HepG2 (cell line): ENCODE results near the gene DYNC2I2. TPM values are rescaled to one million over a fixed set of nuclear protein-coding genes. Genes with fewer than 3 reads are reported as not detected.

ENCODE experiments used
- ATAC-seq: fragments of 200-7000 bp; cut with Tn5 transposase; 3 replicates; pipeline ENCODE4 v1.9.1; 2020; ENCODE audit warnings: mild to moderate bottlenecking, moderate library complexity
- BruUV-seq: library from RNA; stranded (reverse); fragments of 400-500 nt; replicated peaks from 2 replicates; lab custom pipeline; 2021; lab: Mats Ljungman, UMichigan
- CTCF ChIA-PET: fragments of 300-600 bp; formaldehyde crosslinking; extraction: SDS; loops from one replicate; lab custom pipeline; 2021; ENCODE audit warnings: low total read pairs, inconsistent platforms, low intra/inter-chr PET ratio; lab: Yijun Ruan, JAX
- POLR2A ChIA-PET: fragments of 350-600 bp; sonication (Branson Sonifier 250); formaldehyde crosslinking; loops from one replicate; lab custom pipeline; 2020; ENCODE audit warnings: antibody characterized with exemption, inconsistent platforms; lab: Yijun Ruan, JAX
- DNase-seq: peaks from one replicate; pipeline ENCODE4 v3.0.0-alpha.2; 2015; ENCODE audit warnings: low spot score
- FAIRE-seq: peaks from 3 replicates; lab custom pipeline; 2011; peaks lifted over from hg19 to GRCh38; lab: Jason Lieb, UNC
- H2AFZ ChIP-seq: one replicate; pipeline ENCODE4 v1.6.1; 2011; ENCODE audit warnings: low read length, inconsistent platforms
- H3K27ac ChIP-seq: fragments of 300-600 bp; 3 replicates; pipeline ENCODE4 v1.8.0; 2011; ENCODE audit warnings: mixed run types, mild to moderate bottlenecking, mixed read lengths, low read length, inconsistent platforms; ENCODE audit not compliant: insufficient read depth; ENCODE audit errors: extremely low read length
- H3K27me3 ChIP-seq, 2 experiments: fragments of 200-600 bp in 1 of 2; 2 replicates in 1 of 2; 3 replicates in 1 of 2; pipeline versions ENCODE4 v1.6.0 to v1.8.0; 2011; ENCODE audit warnings: low read length in 2 of 2, mild to moderate bottlenecking in 2 of 2, moderate library complexity in 2 of 2, inconsistent platforms in 1 of 2; ENCODE audit not compliant: insufficient read depth in 2 of 2, control insufficient read depth in 1 of 2
- H3K36me3 ChIP-seq, 2 experiments: fragments of 200-600 bp in 1 of 2; replicated peaks in 1 of 2; 2 replicates in 1 of 2; 3 replicates in 1 of 2; pipeline versions ENCODE4 v1.5.1 to v1.8.0; 2011; ENCODE audit warnings: low read length in 2 of 2, inconsistent platforms in 1 of 2; ENCODE audit not compliant: insufficient read depth in 2 of 2, control insufficient read depth in 1 of 2
- H3K4me1 ChIP-seq: 2 replicates; pipeline ENCODE4 v1.5.1; 2012; ENCODE audit warnings: low read length, inconsistent platforms; ENCODE audit not compliant: insufficient read depth
- H3K4me2 ChIP-seq: 2 replicates; pipeline ENCODE4 v1.6.0; 2011; ENCODE audit warnings: low read depth, low read length, inconsistent platforms
- H3K4me3 ChIP-seq, 3 experiments: fragments of 200-600 bp in 1 of 3; sonication (generic), shearing (Covaris generic) in 1 of 3; replicated peaks in 1 of 3; 2 replicates each; pipeline ENCODE4 v1.5.1; 2011 to 2016; ENCODE audit warnings: low read length in 3 of 3, inconsistent platforms in 2 of 3, low read depth in 2 of 3, mild to moderate bottlenecking in 2 of 3, control low read depth in 1 of 3, mixed read lengths in 1 of 3; ENCODE audit not compliant: insufficient read depth in 1 of 3
- H3K79me2 ChIP-seq: one replicate; pipeline ENCODE4 v1.6.1; 2011; ENCODE audit warnings: low read length, inconsistent platforms; ENCODE audit not compliant: insufficient read depth
- H3K9ac ChIP-seq: 2 replicates; pipeline ENCODE4 v1.6.0; 2011; ENCODE audit warnings: mild to moderate bottlenecking, low read depth, low read length, inconsistent platforms; ENCODE audit not compliant: insufficient read depth
- H3K9me3 ChIP-seq: 2 replicates; pipeline ENCODE4 v1.5.1; 2012; ENCODE audit warnings: mild to moderate bottlenecking, low read length
- H4K20me1 ChIP-seq: 2 replicates; pipeline ENCODE4 v1.6.0; 2011; ENCODE audit warnings: inconsistent platforms, mild to moderate bottlenecking, low read length, moderate library complexity; ENCODE audit not compliant: insufficient read depth
- CTCF ChIP-seq: sonication (generic); formaldehyde crosslinking; IDR thresholded peaks from 2 replicates; pipeline ENCODE4 v1.5.0; 2020; ENCODE audit warnings: mild to moderate bottlenecking, missing genetic modification reagents, moderate library complexity
- FOXP1 ChIP-seq, 2 experiments: fragments of 450-650 bp in 1 of 2; IDR thresholded peaks; 2 replicates each; pipeline ENCODE4 v1.6.1; 2017 to 2018; ENCODE audit warnings: antibody characterized with exemption in 1 of 2
- IRF2 ChIP-seq: IDR thresholded peaks from 2 replicates; pipeline ENCODE4 v1.6.1; 2018; ENCODE audit warnings: missing genetic modification reagents, missing compliant biosample characterization
- KAT8 ChIP-seq: IDR thresholded peaks from 2 replicates; pipeline ENCODE4 v1.6.1; 2016; ENCODE audit warnings: missing genetic modification reagents, missing compliant biosample characterization
- MAFF ChIP-seq: IDR thresholded peaks from 2 replicates; pipeline ENCODE4 v1.6.1; 2011; ENCODE audit warnings: low read depth, low read length, improper control_type of control experiment
- MED13 ChIP-seq: sonication (generic); formaldehyde crosslinking; IDR thresholded peaks from 2 replicates; pipeline ENCODE4 v1.5.0; 2020; ENCODE audit warnings: missing genetic modification reagents
- RFX1 ChIP-seq: fragments of 450-650 bp; IDR thresholded peaks from 2 replicates; pipeline ENCODE4 v1.6.1; 2017
- RXRB ChIP-seq: IDR thresholded peaks from 2 replicates; pipeline ENCODE4 v1.6.1; 2016; ENCODE audit warnings: borderline replicate concordance, missing genetic modification reagents, missing compliant biosample characterization
- SAP130 ChIP-seq: IDR thresholded peaks from 2 replicates; pipeline ENCODE4 v1.6.1; 2016; ENCODE audit warnings: low read depth
- SSRP1 ChIP-seq: IDR thresholded peaks from 2 replicates; pipeline ENCODE4 v1.6.1; 2016; ENCODE audit warnings: control low read depth
- TBX2 ChIP-seq: sonication (generic); formaldehyde crosslinking; IDR thresholded peaks from 2 replicates; pipeline ENCODE4 v1.5.0; 2020; ENCODE audit warnings: missing genetic modification reagents, mild to moderate bottlenecking, borderline replicate concordance
- ZNF354B ChIP-seq: sonication (generic); formaldehyde crosslinking; IDR thresholded peaks from 2 replicates; pipeline ENCODE4 v1.8.0; 2022; ENCODE audit warnings: mild to moderate bottlenecking, missing genetic modification reagents
- ZNF629 ChIP-seq: sonication (generic); formaldehyde crosslinking; conservative IDR thresholded peaks from 2 replicates; pipeline ENCODE4 v1.5.0; 2020; ENCODE audit warnings: missing genetic modification reagents
- WGBS: methylation state at CpG from one replicate; pipeline ENCODE4 v1.1.6; 2017; ENCODE audit warnings: low lambda C conversion rate; 5-methylcytosine and 5-hydroxymethylcytosine counted together
- in situ Hi-C: cut with HindIII; loops from 2 replicates; pipeline ENCODE4 v1.10.0; 2017; ENCODE audit warnings: low pct_unique_long_range_greater_than_20kb; ENCODE audit not compliant: extremely low pct_ligation_motif_present
- intact Hi-C: fragments of 100-400 bp; cut with micrococcal nuclease; formaldehyde crosslinking; loops from one replicate; pipeline ENCODE4 v1.10.0; 2022; ENCODE audit not compliant: unreplicated experiment
- polyA plus RNA-seq, 8 experiments: library from polyadenylated mRNA; depleted of rRNA in 3 of 8; stranded (reverse) in 7 of 8; unstranded in 1 of 8; fragments of >200 nt; fragmentation: Illumina TruSeq in 4 of 8; extraction: Trizol in 4 of 8; gene quantifications; 2 replicates each; pipeline versions ENCODE4 v1.2.1 to v1.2.3, GENCODE V29; 2011 to 2016; ENCODE audit warnings: low read depth in 4 of 8, missing spikeins in 1 of 8, mixed read lengths in 1 of 8; ENCODE audit not compliant: insufficient read depth in 1 of 8
- total RNA-seq, 5 experiments: library from RNA; depleted of rRNA; stranded (reverse); fragments of >200 nt; fragmentation: Illumina TruSeq; extraction: Trizol; gene quantifications; 2 replicates each; pipeline ENCODE4 v1.2.3, GENCODE V29; 2016; ENCODE audit warnings: low read depth in 1 of 5
- TF ChIP-seq, protein P1 (sequence below): sonication (generic); formaldehyde crosslinking; IDR thresholded peaks from 2 replicates; pipeline ENCODE4 v1.5.0; 2020; ENCODE audit warnings: mild to moderate bottlenecking, missing genetic modification reagents, borderline replicate concordance
- TF ChIP-seq, protein P2 (sequence below): sonication (generic); formaldehyde crosslinking; IDR thresholded peaks from 2 replicates; pipeline ENCODE4 v1.4.0; 2020; ENCODE audit warnings: low read depth, mild to moderate bottlenecking, missing genetic modification reagents
- TF ChIP-seq, protein P3 (sequence below): sonication (generic); formaldehyde crosslinking; IDR thresholded peaks from 2 replicates; pipeline ENCODE4 v1.4.0; 2020; ENCODE audit warnings: missing genetic modification reagents

DYNC2I2 gene
- total and polyA plus RNA-seq, 2 of the 13 experiments (the other 11 are each of a cell fraction or from before 2014, with no cell fraction given) = 13.7 to 40.2 TPM

- Histone ChIP-seq H2AFZ (peak overlapping the region; percentile 44), H3K27me3 (no peaks in the 10 kb centered on the region; a peak in 1 of 5 replicates), H3K9ac (peak overlapping the region; percentile 87), H3K4me1 (peaks cover 54% of the 10 kb centered on the region), H3K27ac (peak overlapping the region; percentile 73), H3K4me2 (peak overlapping the region; percentile 95), H4K20me1 (peaks cover 8% of the 10 kb centered on the region), H3K9me3 (no peaks in the 10 kb centered on the region), H3K4me3 (peak overlapping the region; percentile 60 to 83 (median 67)), H3K36me3 (no peaks in the 10 kb centered on the region), H3K79me2 (peaks cover 16% of the 10 kb centered on the region)
- 19% methylated on average over 10 of the region's 17 CpGs for WGBS
- in situ Hi-C loops = no loop called here
- intact Hi-C loops = loop anchor here (5.0 kb wide), 1 partner anchor 49 kb away; no protein-coding TSS in a partner anchor
- CTCF ChIA-PET = no interaction called here
- BruUV-seq = no TSS peak
- POLR2A ChIA-PET = interaction anchor here (1.1 to 5.0 kb wide), 8 partner anchors 9 to 190 kb away, joined by 3 to 33 read pairs (median 11); partner anchors contain the start of genes DYNC2I2 and ZDHHC12
- peak; percentile 5; the same call in 1 of the 3 replicates for ATAC-seq
- no peak for DNase-seq
- FAIRE-seq = no peak
- TF ChIP-seq CTCF = 0 out of 2 replicates have a peak, but pooled peaks have one; percentile 8
- 0 out of 2 replicates have a peak, but pooled peaks have one; percentile 32 for TF ChIP-seq KAT8 (CRISPR knock-in tag)
- no peak for TF ChIP-seq RFX1
- TF ChIP-seq MED13 (CRISPR knock-in tag) = no peak
- TF ChIP-seq, protein P1, sequence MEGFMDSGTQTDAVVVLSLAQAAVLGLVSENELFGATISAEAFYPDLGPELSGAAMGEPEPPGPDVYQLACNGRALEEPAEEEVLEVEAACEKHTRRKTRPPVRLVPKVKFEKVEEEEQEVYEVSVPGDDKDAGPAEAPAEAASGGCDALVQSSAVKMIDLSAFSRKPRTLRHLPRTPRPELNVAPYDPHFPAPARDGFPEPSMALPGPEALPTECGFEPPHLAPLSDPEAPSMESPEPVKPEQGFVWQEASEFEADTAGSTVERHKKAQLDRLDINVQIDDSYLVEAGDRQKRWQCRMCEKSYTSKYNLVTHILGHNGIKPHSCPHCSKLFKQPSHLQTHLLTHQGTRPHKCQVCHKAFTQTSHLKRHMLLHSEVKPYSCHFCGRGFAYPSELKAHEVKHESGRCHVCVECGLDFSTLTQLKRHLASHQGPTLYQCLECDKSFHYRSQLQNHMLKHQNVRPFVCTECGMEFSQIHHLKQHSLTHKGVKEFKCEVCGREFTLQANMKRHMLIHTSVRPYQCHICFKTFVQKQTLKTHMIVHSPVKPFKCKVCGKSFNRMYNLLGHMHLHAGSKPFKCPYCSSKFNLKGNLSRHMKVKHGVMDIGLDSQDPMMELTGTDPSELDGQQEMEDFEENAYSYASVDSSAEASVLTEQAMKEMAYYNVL (CRISPR knock-in tag) = 0 out of 2 replicates have a peak, but pooled peaks have one; percentile 25
- 0 out of 2 replicates have a peak, but pooled peaks have one; percentile 54 for TF ChIP-seq IRF2 (CRISPR knock-in tag)
- TF ChIP-seq TBX2 (CRISPR knock-in tag) = no peak
- TF ChIP-seq ZNF354B (CRISPR knock-in tag) = no peak
- TF ChIP-seq MAFF = no peak
- TF ChIP-seq SAP130 (CRISPR knock-in tag) = 0 out of 2 replicates have a peak, but pooled peaks have one; percentile 13
- no peak for TF ChIP-seq FOXP1 (IDR thresholded peaks at IDR 0.05)
- TF ChIP-seq FOXP1 (CRISPR knock-in tag; IDR thresholded peaks at IDR 0.05) = peak; percentile 49; the same call in 1 of the 2 replicates
- TF ChIP-seq, protein P2, sequence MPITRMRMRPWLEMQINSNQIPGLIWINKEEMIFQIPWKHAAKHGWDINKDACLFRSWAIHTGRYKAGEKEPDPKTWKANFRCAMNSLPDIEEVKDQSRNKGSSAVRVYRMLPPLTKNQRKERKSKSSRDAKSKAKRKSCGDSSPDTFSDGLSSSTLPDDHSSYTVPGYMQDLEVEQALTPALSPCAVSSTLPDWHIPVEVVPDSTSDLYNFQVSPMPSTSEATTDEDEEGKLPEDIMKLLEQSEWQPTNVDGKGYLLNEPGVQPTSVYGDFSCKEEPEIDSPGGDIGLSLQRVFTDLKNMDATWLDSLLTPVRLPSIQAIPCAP (CRISPR knock-in tag) = 0 out of 2 replicates have a peak, but pooled peaks have one; percentile 36
- no peak for TF ChIP-seq ZNF629 (CRISPR knock-in tag)
- TF ChIP-seq, protein P3, sequence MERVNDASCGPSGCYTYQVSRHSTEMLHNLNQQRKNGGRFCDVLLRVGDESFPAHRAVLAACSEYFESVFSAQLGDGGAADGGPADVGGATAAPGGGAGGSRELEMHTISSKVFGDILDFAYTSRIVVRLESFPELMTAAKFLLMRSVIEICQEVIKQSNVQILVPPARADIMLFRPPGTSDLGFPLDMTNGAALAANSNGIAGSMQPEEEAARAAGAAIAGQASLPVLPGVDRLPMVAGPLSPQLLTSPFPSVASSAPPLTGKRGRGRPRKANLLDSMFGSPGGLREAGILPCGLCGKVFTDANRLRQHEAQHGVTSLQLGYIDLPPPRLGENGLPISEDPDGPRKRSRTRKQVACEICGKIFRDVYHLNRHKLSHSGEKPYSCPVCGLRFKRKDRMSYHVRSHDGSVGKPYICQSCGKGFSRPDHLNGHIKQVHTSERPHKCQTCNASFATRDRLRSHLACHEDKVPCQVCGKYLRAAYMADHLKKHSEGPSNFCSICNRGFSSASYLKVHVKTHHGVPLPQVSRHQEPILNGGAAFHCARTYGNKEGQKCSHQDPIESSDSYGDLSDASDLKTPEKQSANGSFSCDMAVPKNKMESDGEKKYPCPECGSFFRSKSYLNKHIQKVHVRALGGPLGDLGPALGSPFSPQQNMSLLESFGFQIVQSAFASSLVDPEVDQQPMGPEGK (CRISPR knock-in tag) = peak; percentile 51; the same call in 1 of the 2 replicates
- TF ChIP-seq SSRP1 (CRISPR knock-in tag) = no peak
- 0 out of 2 replicates have a peak, but pooled peaks have one; percentile 16 for TF ChIP-seq RXRB
Measured at GRCh38 chr9:128685636-128686489, 29.2 kb upstream of the DYNC2I2 start.
